RKO (cell line): ENCODE results near the gene ERGIC1.
A peak's percentile ranks its signal among the peaks of the same experiment; 100 is the strongest.
"Not testable (repeated sequence)": the region's sequence is repeated elsewhere in the genome, so short reads cannot be mapped to it uniquely, and the experiment has no call there.

Experiments
- DNase-seq: peaks from one replicate; pipeline ENCODE4 v3.0.0-alpha.2; 2016; ENCODE audit warnings: low spot score

Gene ERGIC1

GRCh38 chr5:172833686-172834414, at the start of gene ERGIC1:
ERGIC1 (plus strand) TSS chr5:172834251; CDS start chr5:172834414, 163 bp downstream.
- peak; percentile 72 for DNase-seq

- no peak for DNase-seq
Observed at GRCh38 chr5:172785429-172786088, 48.5 kb upstream of the ERGIC1 start.

- DNase-seq, result no peak
Observed at GRCh38 chr5:172786736-172787462, 47.2 kb upstream of the ERGIC1 start.

GRCh38 chr5:172787538-172787937, 46.5 kb upstream of the ERGIC1 start:
- not testable (repeated sequence) for DNase-seq

GRCh38 chr5:172788771-172789686, 45.0 kb upstream of the ERGIC1 start:
- no peak for DNase-seq

GRCh38 chr5:172789687-172790495, 44.2 kb upstream of the ERGIC1 start:
- no peak for DNase-seq

- DNase-seq, result no peak
Observed at GRCh38 chr5:172790496-172790889, 43.6 kb upstream of the ERGIC1 start.

- no peak for DNase-seq
Observed at GRCh38 chr5:172791286-172791685, 42.8 kb upstream of the ERGIC1 start.

- no peak for DNase-seq
Observed at GRCh38 chr5:172791726-172792445, 42.2 kb upstream of the ERGIC1 start.

- DNase-seq, result no peak
Observed at GRCh38 chr5:172792701-172793570, 41.1 kb upstream of the ERGIC1 start.

GRCh38 chr5:172793577-172794488, 40.2 kb upstream of the ERGIC1 start:
- DNase-seq, result no peak

- no peak for DNase-seq
Observed at GRCh38 chr5:172795318-172795977, 38.6 kb upstream of the ERGIC1 start.

GRCh38 chr5:172796306-172796705, 37.7 kb upstream of the ERGIC1 start:
- no peak for DNase-seq

- no peak for DNase-seq
Observed at GRCh38 chr5:172797771-172798191, 36.3 kb upstream of the ERGIC1 start.

GRCh38 chr5:172798422-172799215, 35.4 kb upstream of the ERGIC1 start:
- peak; percentile 51 for DNase-seq

GRCh38 chr5:172799416-172799815, 34.6 kb upstream of the ERGIC1 start:
- no peak for DNase-seq

- DNase-seq, result no peak
Observed at GRCh38 chr5:172800088-172800551, 33.9 kb upstream of the ERGIC1 start.
